ENCODE results near the gene TRIP10. TPM values are rescaled to one million over a fixed set of nuclear protein-coding genes. Genes with fewer than 3 reads are reported as not detected.
A peak's percentile ranks its signal among the peaks of the same experiment; 100 is the strongest.

Gene TRIP10
- total and polyA plus RNA-seq, 2 of the 4 experiments (the other 2 are of a cell fraction), result 39.1 to 47.0 TPM

DNA sequence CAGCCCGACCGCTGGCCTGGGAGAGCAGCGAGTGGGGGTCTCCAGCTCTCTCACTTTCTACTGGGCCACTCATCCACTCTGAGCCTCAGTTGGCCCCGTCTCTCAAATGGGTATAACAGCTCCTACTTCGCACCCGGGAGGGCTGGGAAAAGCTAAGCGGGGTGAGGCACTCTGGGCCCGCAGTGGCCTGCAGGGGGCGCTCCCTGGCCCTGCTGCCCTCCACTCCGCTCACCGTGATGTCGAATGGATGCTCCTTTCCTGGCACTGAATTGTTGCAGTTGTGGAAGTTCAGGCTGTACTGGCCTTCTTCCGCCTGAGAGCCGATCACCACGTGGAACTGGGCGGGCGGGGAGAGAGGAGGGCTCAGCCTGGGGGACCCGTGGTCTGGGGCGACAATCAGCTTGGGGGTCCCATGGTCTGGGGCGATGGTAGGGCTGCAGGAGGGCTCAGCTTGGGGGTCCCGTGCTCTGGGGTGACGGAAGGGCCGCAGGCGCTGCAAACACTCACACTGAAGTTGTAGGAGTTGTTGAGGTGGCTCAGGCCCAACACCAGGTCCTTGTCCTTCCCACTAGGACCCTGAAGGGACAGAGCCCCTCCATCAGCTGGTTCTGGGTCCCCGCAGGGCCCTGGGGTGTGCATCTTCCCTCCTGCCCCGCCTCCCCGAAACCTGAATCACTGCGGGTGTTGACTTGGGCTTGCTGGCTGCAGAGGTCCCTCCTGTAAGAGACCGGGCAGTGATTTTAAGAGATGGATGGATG lies 6.0 kb upstream of the TRIP10 start:
- no peak overlapping the region for H2BK20ac ChIP-seq (ENCODE audit: low read depth, low read length)
- no peak overlapping the region for H3K14ac ChIP-seq (replicated peaks; ENCODE audit: low read depth, low read length)
- no peaks in the 10 kb centered on the region for H3K9me3 ChIP-seq (ENCODE audit: control insufficient read depth, insufficient read depth, low read length)
- no peak overlapping the region for H2BK120ac ChIP-seq (ENCODE audit: low read depth, low read length)
- no peak overlapping the region for H2BK15ac ChIP-seq (ENCODE audit: low read depth, low read length)
- peaks cover 0 to 26% of the 10 kb centered on the region in 2 experiments; a peak in 3 of 4 replicates for H3K79me1 ChIP-seq (ENCODE audit: low read depth in 1 of 2, low read length in 2 of 2)
- in situ Hi-C loops (cut with MboI; ENCODE audit: low sequenced_read_pairs) (loop anchor here (10.0 kb wide), 2 partner anchors 131 to 219 kb away; no protein-coding TSS in a partner anchor), intact Hi-C loops (cut with micrococcal nuclease) (loop anchor here (10.0 kb wide), 1 partner anchor 331 kb away; the partner anchor contains the start of gene ZNF557), dilution Hi-C loops (cut with HindIII; ENCODE audit: low sequenced_read_pairs, unreplicated experiment) (no loop called here)
- H3K27ac ChIP-seq (ENCODE audit: insufficient read depth, low read length), result no peak overlapping the region
- no peak overlapping the region for H2BK5ac ChIP-seq (ENCODE audit: low read depth, low read length, poor library complexity, severe bottlenecking)
- no peak overlapping the region for H3K4me2 ChIP-seq (ENCODE audit: low read depth, low read length)
- H4K91ac ChIP-seq (ENCODE audit: insufficient read depth, low read depth, low read length), result no peak overlapping the region
- no peak overlapping the region for H2AK5ac ChIP-seq (ENCODE audit: low read depth, low read length)
- no peak overlapping the region for H3K4ac ChIP-seq (ENCODE audit: low read depth, low read length)
- H3K9me1 ChIP-seq (ENCODE audit: insufficient read depth, low read length), result peaks cover 3% of the 10 kb centered on the region; the same call in 1 of the 2 replicates
- peaks cover 11% of the 10 kb centered on the region; the same call in 1 of the 2 replicates for H3K36me3 ChIP-seq (ENCODE audit: control insufficient read depth, insufficient read depth, low read length)
- H3K23ac ChIP-seq (ENCODE audit: low read depth, low read length), result no peak overlapping the region
- H3K9ac ChIP-seq (ENCODE audit: low read depth, low read length), result no peak overlapping the region
- no peak overlapping the region for H3K4me3 ChIP-seq (ENCODE audit: insufficient read depth, low read depth, low read length)
- ATAC-seq (ENCODE audit: low read depth) (no peak), DNase-seq (no peak)
- no TSS peak for BruUV-seq (replicated peaks)
- no peak overlapping the region for H4K8ac ChIP-seq (ENCODE audit: low read depth in 2 of 2, low read length in 2 of 2)
- 92% methylated on average over 6 of the region's 29 CpGs; no CpG with 5 or more reads in 1 of the 2 experiments for WGBS, 2 experiments (ENCODE audit: extremely low coverage in 2 of 2, insufficient read length in 1 of 2)
- ChIA-PET CTCF (no interaction called here), POLR2A (ENCODE audit: unreplicated experiment) (no interaction called here)
- no peak overlapping the region for H3K56ac ChIP-seq (ENCODE audit: extremely low read depth, insufficient read depth, low read length)
- H3K18ac ChIP-seq (ENCODE audit: low read depth, low read length), result no peak overlapping the region
- peaks cover 6% of the 10 kb centered on the region for H3K4me1 ChIP-seq (ENCODE audit: control insufficient read depth, insufficient read depth, low read length)
- TF ChIP-seq, protein P1, sequence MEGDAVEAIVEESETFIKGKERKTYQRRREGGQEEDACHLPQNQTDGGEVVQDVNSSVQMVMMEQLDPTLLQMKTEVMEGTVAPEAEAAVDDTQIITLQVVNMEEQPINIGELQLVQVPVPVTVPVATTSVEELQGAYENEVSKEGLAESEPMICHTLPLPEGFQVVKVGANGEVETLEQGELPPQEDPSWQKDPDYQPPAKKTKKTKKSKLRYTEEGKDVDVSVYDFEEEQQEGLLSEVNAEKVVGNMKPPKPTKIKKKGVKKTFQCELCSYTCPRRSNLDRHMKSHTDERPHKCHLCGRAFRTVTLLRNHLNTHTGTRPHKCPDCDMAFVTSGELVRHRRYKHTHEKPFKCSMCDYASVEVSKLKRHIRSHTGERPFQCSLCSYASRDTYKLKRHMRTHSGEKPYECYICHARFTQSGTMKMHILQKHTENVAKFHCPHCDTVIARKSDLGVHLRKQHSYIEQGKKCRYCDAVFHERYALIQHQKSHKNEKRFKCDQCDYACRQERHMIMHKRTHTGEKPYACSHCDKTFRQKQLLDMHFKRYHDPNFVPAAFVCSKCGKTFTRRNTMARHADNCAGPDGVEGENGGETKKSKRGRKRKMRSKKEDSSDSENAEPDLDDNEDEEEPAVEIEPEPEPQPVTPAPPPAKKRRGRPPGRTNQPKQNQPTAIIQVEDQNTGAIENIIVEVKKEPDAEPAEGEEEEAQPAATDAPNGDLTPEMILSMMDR (conservative IDR thresholded peaks at IDR 0.05; ENCODE audit: low read depth, low read length), result peak; percentile 20; the same call in 1 of the 2 replicates
- TF ChIP-seq, protein P2, sequence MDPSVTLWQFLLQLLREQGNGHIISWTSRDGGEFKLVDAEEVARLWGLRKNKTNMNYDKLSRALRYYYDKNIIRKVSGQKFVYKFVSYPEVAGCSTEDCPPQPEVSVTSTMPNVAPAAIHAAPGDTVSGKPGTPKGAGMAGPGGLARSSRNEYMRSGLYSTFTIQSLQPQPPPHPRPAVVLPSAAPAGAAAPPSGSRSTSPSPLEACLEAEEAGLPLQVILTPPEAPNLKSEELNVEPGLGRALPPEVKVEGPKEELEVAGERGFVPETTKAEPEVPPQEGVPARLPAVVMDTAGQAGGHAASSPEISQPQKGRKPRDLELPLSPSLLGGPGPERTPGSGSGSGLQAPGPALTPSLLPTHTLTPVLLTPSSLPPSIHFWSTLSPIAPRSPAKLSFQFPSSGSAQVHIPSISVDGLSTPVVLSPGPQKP (IDR thresholded peaks at IDR 0.05; ENCODE audit: borderline replicate concordance, low read depth, low read length), result no peak
- H2AFZ ChIP-seq (replicated peaks; ENCODE audit: low read length, poor library complexity), result no peak overlapping the region
- peak overlapping the region; percentile 72 for H2AK9ac ChIP-seq (replicated peaks; ENCODE audit: low read depth, low read length, poor library complexity)
- H4K20me1 ChIP-seq (ENCODE audit: insufficient read depth, low read length), result no peaks in the 10 kb centered on the region
- no peaks in the 10 kb centered on the region for H3K27me3 ChIP-seq (ENCODE audit: control insufficient read depth, insufficient read depth, low read length)
- H4K5ac ChIP-seq (ENCODE audit: low read depth, low read length), result no peak overlapping the region
